K562 (cell line): Measurements from ENCODE around the gene PPP1R3C. TPM values are rescaled to one million over a fixed set of nuclear protein-coding genes. Genes with fewer than 3 reads are reported as not detected.

Experiments
- ATAC-seq: fragments of 200-7000 bp; cut with Tn5 transposase; 3 replicates; pipeline ENCODE4 v1.9.1; 2020; ENCODE audit warnings: moderate library complexity
- BruUV-seq: library from RNA; stranded (reverse); fragments of 400-500 nt; replicated peaks from 2 replicates; lab custom pipeline; 2021; lab: Mats Ljungman, UMichigan
- CTCF ChIA-PET: fragments of 300-600 bp; formaldehyde crosslinking; extraction: SDS; loops from one replicate; lab custom pipeline; 2021; ENCODE audit warnings: low intra/inter-chr PET ratio; lab: Yijun Ruan, JAX
- POLR2A ChIA-PET: fragments of 300-600, 350-650 bp; sonication (Branson Sonifier 250); formaldehyde crosslinking; extraction: SDS; loops from one replicate; lab custom pipeline; 2021; ENCODE audit warnings: antibody characterized with exemption, inconsistent platforms; lab: Yijun Ruan, JAX
- DNase-seq, 4 experiments: peaks; one replicate each; pipeline versions ENCODE4 v3.0.0 to v3.0.0-alpha.2; 2011 to 2018; ENCODE audit warnings: low spot score in 3 of 4, mixed read lengths in 3 of 4; ENCODE audit errors: extremely low read depth in 1 of 4
- FAIRE-seq: peaks from 2 replicates; lab custom pipeline; 2011; peaks lifted over from hg19 to GRCh38; lab: Jason Lieb, UNC
- H2AFZ ChIP-seq: 2 replicates; pipeline ENCODE4 v1.6.0; 2011; ENCODE audit warnings: low read depth, low read length, control low read depth, inconsistent platforms
- H3K27ac ChIP-seq: fragments of 200-600 bp; 3 replicates; pipeline ENCODE4 v1.8.0; 2011; ENCODE audit warnings: low read depth, mild to moderate bottlenecking, control low read depth, inconsistent platforms, low read length, moderate library complexity, mixed read lengths; ENCODE audit errors: extremely low read depth
- H3K27me3 ChIP-seq, 2 experiments: fragments of 300-600 bp in 1 of 2; 2 replicates in 1 of 2; 3 replicates in 1 of 2; pipeline versions ENCODE4 v1.6.0 to v1.8.0; 2011; ENCODE audit warnings: inconsistent platforms in 2 of 2, low read length in 2 of 2, mild to moderate bottlenecking in 1 of 2, mixed read lengths in 1 of 2, moderate library complexity in 1 of 2; ENCODE audit not compliant: control insufficient read depth in 2 of 2, insufficient read depth in 2 of 2
- H3K36me3 ChIP-seq: fragments of 300-600 bp; 3 replicates; pipeline ENCODE4 v1.8.0; 2011; ENCODE audit warnings: mild to moderate bottlenecking, low read length, inconsistent platforms; ENCODE audit not compliant: control insufficient read depth, insufficient read depth
- H3K4me1 ChIP-seq, 2 experiments: fragments of 200-600 bp in 1 of 2; replicated peaks in 1 of 2; 2 replicates in 1 of 2; 3 replicates in 1 of 2; pipeline versions ENCODE4 v1.5.1 to v1.8.0; 2011; ENCODE audit warnings: inconsistent platforms in 2 of 2, low read length in 2 of 2, mild to moderate bottlenecking in 1 of 2, mixed read lengths in 1 of 2, moderate library complexity in 1 of 2; ENCODE audit not compliant: control insufficient read depth in 2 of 2, insufficient read depth in 2 of 2
- H3K4me2 ChIP-seq: 2 replicates; pipeline ENCODE4 v1.6.1; 2011; ENCODE audit warnings: low read length, control low read depth, inconsistent platforms, mixed read lengths; ENCODE audit not compliant: insufficient read depth
- H3K4me3 ChIP-seq: fragments of 200-600 bp; sonication (generic), shearing (Covaris generic); 2 replicates; pipeline ENCODE4 v1.5.1; 2016; ENCODE audit warnings: control low read depth, inconsistent platforms
- H3K79me2 ChIP-seq: fragments of 200-600 bp; 3 replicates; pipeline ENCODE4 v1.8.0; 2011; ENCODE audit warnings: low read length, inconsistent platforms; ENCODE audit not compliant: control insufficient read depth, insufficient read depth
- H3K9ac ChIP-seq, 2 experiments: 2 replicates each; pipeline versions ENCODE4 v1.6.0 to v1.6.1; 2011; ENCODE audit warnings: low read depth in 2 of 2, low read length in 2 of 2, control low read depth in 1 of 2, inconsistent platforms in 1 of 2, mild to moderate bottlenecking in 1 of 2, mixed read lengths in 1 of 2; ENCODE audit not compliant: insufficient read depth in 1 of 2
- H3K9me1 ChIP-seq: one replicate; pipeline ENCODE4 v1.6.0; 2011; ENCODE audit warnings: inconsistent platforms, mild to moderate bottlenecking, low read length, moderate library complexity; ENCODE audit not compliant: control insufficient read depth, insufficient read depth
- H3K9me3 ChIP-seq: replicated peaks from 2 replicates; pipeline ENCODE4 v1.5.1; 2011; ENCODE audit warnings: low read depth, low read length, inconsistent platforms; ENCODE audit not compliant: control insufficient read depth, insufficient read depth
- H4K20me1 ChIP-seq: replicated peaks from 2 replicates; pipeline ENCODE4 v1.6.1; 2011; ENCODE audit warnings: low read length, inconsistent platforms, mixed read lengths; ENCODE audit not compliant: control insufficient read depth, insufficient read depth
- E2F6 ChIP-seq, 2 experiments: IDR thresholded peaks; 2 replicates each; pipeline ENCODE4 v1.6.1; 2011; ENCODE audit warnings: borderline replicate concordance in 1 of 2, control low read depth in 1 of 2, low read depth in 1 of 2, low read length in 1 of 2, mild to moderate bottlenecking in 1 of 2, mixed read lengths in 1 of 2, moderate library complexity in 1 of 2; ENCODE audit not compliant: insufficient read depth in 1 of 2, insufficient read length in 1 of 2, poor library complexity in 1 of 2, severe bottlenecking in 1 of 2; ENCODE audit errors: extremely low read depth in 1 of 2
- ERF ChIP-seq: fragments of 450-650 bp; formaldehyde crosslinking; IDR thresholded peaks from 2 replicates; pipeline ENCODE4 v1.4.0; 2020; ENCODE audit warnings: mild to moderate bottlenecking, mixed read lengths
- HNRNPL ChIP-seq: fragments of 200-400 bp; formaldehyde crosslinking; IDR thresholded peaks from 2 replicates; pipeline ENCODE4 v1.6.1; 2017; ENCODE audit warnings: low read depth, mild to moderate bottlenecking, low read length
- NFIC ChIP-seq: fragments of 450-650 bp; IDR thresholded peaks from 2 replicates; pipeline ENCODE4 v1.6.1; 2017; ENCODE audit warnings: mild to moderate bottlenecking, inconsistent platforms
- NFIX ChIP-seq: fragments of 250-450 bp; sonication (Bioruptor Pico); IDR thresholded peaks from 2 replicates; pipeline ENCODE4 v1.4.0; 2020; ENCODE audit warnings: low read depth, mild to moderate bottlenecking, moderate library complexity
- U2AF2 ChIP-seq: fragments of 200-400 bp; formaldehyde crosslinking; optimal IDR thresholded peaks from 2 replicates; pipeline ENCODE3; 2017; ENCODE audit warnings: low read depth, mild to moderate bottlenecking, low read length
- ZBTB8A ChIP-seq: fragments of 450-650 bp; IDR thresholded peaks from 2 replicates; pipeline ENCODE4 v1.6.1; 2018; ENCODE audit warnings: mild to moderate bottlenecking, moderate library complexity; ENCODE audit not compliant: partially characterized antibody
- in situ Hi-C: fragments of 300-500 bp; cut with MboI; formaldehyde crosslinking; loops from 4 replicates; pipeline ENCODE4 v1.15.0; 2018; ENCODE audit warnings: inconsistent platforms, mixed read lengths
- intact Hi-C: fragments of 100-400 bp; cut with micrococcal nuclease; formaldehyde crosslinking; loops from 2 replicates; pipeline ENCODE4 v1.14.2; 2022
- polyA plus RNA-seq, 8 experiments: library from polyadenylated mRNA; depleted of rRNA in 4 of 8; stranded (reverse) in 5 of 8; unstranded in 3 of 8; fragments of >200 nt; fragmentation: Nextera tagmentation in 2 of 8; fragmentation: Illumina TruSeq in 1 of 8; extraction: Ambion mirVana in 2 of 8; extraction: Trizol in 1 of 8; gene quantifications; 2 replicates each; pipeline versions ENCODE4 v1.2.1 to v1.2.3, GENCODE V29; 2011 to 2014; ENCODE audit warnings: inconsistent platforms in 1 of 8, missing spikeins in 1 of 8
- total RNA-seq, 7 experiments: library from RNA; depleted of rRNA in 6 of 7; stranded (reverse); fragments of >200 nt in 6 of 7; fragmentation: Illumina TruSeq in 2 of 7; extraction: Trizol in 2 of 7; gene quantifications; 2 replicates each; pipeline versions ENCODE4 v1.2.1 to v1.2.3, GENCODE V29; 2011 to 2021; ENCODE audit warnings: low replicate concordance in 1 of 7
- TF ChIP-seq, protein P1 (sequence below): fragments of 450-650 bp; IDR thresholded peaks from 2 replicates; pipeline ENCODE4 v1.6.1; 2018; ENCODE audit warnings: mild to moderate bottlenecking, low read depth; ENCODE audit not compliant: partially characterized antibody
- TF ChIP-seq, protein P2 (sequence below): fragments of 200-600 bp; sonication (generic); IDR thresholded peaks from one replicate; pipeline ENCODE4 v1.6.1; 2012; ENCODE audit warnings: mild to moderate bottlenecking, low read depth, low read length, inconsistent platforms

PPP1R3C gene
- total and polyA plus RNA-seq, 9 of the 15 experiments (the other 6 are each of a cell fraction or from before 2014, with no cell fraction given): 0.06 to 0.24 (median 0.12) TPM; not detected in 3

- CTCF ChIA-PET: no interaction called here
- no TSS peak for BruUV-seq
- Histone ChIP-seq H3K4me1 (no peaks in the 10 kb centered on the region), H3K36me3 (no peaks in the 10 kb centered on the region), H4K20me1 (no peaks in the 10 kb centered on the region), H3K79me2 (no peaks in the 10 kb centered on the region), H3K27me3 (no peaks in the 10 kb centered on the region; a peak in 1 of 5 replicates), H2AFZ (no peak overlapping the region), H3K9me3 (no peaks in the 10 kb centered on the region), H3K27ac (no peak overlapping the region), H3K4me3 (no peak overlapping the region), H3K9ac (no peak overlapping the region), H3K4me2 (no peak overlapping the region), H3K9me1 (no peaks in the 10 kb centered on the region)
- FAIRE-seq: no peak
- peak in 1 of 4 experiments; percentile 5 for DNase-seq
- in situ Hi-C loops: no loop called here
- no peak for ATAC-seq
- intact Hi-C loops: no loop called here
- POLR2A ChIA-PET: no interaction called here
- no peak for TF ChIP-seq U2AF2
- TF ChIP-seq ZBTB8A: no peak
- TF ChIP-seq NFIC: peak; percentile 98
- TF ChIP-seq, protein P1, sequence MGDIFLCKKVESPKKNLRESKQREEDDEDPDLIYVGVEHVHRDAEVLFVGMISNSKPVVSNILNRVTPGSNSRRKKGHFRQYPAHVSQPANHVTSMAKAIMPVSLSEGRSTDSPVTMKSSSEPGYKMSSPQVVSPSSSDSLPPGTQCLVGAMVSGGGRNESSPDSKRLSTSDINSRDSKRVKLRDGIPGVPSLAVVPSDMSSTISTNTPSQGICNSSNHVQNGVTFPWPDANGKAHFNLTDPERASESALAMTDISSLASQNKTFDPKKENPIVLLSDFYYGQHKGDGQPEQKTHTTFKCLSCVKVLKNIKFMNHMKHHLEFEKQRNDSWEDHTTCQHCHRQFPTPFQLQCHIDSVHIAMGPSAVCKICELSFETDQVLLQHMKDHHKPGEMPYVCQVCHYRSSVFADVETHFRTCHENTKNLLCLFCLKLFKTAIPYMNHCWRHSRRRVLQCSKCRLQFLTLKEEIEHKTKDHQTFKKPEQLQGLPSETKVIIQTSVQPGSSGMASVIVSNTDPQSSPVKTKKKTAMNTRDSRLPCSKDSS: no peak
- no peak for TF ChIP-seq ERF
- peak; percentile 97 for TF ChIP-seq NFIX
- TF ChIP-seq, protein P2, sequence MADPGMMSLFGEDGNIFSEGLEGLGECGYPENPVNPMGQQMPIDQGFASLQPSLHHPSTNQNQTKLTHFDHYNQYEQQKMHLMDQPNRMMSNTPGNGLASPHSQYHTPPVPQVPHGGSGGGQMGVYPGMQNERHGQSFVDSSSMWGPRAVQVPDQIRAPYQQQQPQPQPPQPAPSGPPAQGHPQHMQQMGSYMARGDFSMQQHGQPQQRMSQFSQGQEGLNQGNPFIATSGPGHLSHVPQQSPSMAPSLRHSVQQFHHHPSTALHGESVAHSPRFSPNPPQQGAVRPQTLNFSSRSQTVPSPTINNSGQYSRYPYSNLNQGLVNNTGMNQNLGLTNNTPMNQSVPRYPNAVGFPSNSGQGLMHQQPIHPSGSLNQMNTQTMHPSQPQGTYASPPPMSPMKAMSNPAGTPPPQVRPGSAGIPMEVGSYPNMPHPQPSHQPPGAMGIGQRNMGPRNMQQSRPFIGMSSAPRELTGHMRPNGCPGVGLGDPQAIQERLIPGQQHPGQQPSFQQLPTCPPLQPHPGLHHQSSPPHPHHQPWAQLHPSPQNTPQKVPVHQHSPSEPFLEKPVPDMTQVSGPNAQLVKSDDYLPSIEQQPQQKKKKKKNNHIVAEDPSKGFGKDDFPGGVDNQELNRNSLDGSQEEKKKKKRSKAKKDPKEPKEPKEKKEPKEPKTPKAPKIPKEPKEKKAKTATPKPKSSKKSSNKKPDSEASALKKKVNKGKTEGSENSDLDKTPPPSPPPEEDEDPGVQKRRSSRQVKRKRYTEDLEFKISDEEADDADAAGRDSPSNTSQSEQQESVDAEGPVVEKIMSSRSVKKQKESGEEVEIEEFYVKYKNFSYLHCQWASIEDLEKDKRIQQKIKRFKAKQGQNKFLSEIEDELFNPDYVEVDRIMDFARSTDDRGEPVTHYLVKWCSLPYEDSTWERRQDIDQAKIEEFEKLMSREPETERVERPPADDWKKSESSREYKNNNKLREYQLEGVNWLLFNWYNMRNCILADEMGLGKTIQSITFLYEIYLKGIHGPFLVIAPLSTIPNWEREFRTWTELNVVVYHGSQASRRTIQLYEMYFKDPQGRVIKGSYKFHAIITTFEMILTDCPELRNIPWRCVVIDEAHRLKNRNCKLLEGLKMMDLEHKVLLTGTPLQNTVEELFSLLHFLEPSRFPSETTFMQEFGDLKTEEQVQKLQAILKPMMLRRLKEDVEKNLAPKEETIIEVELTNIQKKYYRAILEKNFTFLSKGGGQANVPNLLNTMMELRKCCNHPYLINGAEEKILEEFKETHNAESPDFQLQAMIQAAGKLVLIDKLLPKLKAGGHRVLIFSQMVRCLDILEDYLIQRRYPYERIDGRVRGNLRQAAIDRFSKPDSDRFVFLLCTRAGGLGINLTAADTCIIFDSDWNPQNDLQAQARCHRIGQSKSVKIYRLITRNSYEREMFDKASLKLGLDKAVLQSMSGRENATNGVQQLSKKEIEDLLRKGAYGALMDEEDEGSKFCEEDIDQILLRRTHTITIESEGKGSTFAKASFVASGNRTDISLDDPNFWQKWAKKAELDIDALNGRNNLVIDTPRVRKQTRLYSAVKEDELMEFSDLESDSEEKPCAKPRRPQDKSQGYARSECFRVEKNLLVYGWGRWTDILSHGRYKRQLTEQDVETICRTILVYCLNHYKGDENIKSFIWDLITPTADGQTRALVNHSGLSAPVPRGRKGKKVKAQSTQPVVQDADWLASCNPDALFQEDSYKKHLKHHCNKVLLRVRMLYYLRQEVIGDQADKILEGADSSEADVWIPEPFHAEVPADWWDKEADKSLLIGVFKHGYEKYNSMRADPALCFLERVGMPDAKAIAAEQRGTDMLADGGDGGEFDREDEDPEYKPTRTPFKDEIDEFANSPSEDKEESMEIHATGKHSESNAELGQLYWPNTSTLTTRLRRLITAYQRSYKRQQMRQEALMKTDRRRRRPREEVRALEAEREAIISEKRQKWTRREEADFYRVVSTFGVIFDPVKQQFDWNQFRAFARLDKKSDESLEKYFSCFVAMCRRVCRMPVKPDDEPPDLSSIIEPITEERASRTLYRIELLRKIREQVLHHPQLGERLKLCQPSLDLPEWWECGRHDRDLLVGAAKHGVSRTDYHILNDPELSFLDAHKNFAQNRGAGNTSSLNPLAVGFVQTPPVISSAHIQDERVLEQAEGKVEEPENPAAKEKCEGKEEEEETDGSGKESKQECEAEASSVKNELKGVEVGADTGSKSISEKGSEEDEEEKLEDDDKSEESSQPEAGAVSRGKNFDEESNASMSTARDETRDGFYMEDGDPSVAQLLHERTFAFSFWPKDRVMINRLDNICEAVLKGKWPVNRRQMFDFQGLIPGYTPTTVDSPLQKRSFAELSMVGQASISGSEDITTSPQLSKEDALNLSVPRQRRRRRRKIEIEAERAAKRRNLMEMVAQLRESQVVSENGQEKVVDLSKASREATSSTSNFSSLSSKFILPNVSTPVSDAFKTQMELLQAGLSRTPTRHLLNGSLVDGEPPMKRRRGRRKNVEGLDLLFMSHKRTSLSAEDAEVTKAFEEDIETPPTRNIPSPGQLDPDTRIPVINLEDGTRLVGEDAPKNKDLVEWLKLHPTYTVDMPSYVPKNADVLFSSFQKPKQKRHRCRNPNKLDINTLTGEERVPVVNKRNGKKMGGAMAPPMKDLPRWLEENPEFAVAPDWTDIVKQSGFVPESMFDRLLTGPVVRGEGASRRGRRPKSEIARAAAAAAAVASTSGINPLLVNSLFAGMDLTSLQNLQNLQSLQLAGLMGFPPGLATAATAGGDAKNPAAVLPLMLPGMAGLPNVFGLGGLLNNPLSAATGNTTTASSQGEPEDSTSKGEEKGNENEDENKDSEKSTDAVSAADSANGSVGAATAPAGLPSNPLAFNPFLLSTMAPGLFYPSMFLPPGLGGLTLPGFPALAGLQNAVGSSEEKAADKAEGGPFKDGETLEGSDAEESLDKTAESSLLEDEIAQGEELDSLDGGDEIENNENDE: no peak
- no peak for TF ChIP-seq E2F6 (IDR thresholded peaks at IDR 0.05; ENCODE audit: borderline replicate concordance in 1 of 2, extremely low read depth in 1 of 2, insufficient read depth in 1 of 2, insufficient read length in 1 of 2, low read depth in 1 of 2, low read length in 1 of 2, poor library complexity in 1 of 2, severe bottlenecking in 1 of 2)
- no peak for TF ChIP-seq HNRNPL
These were observed 33.0 kb upstream of the PPP1R3C start for GRCh38 chr10:91665842-91666241.
